Measurements from ENCODE around the gene APC. TPM values are rescaled to one million over a fixed set of nuclear protein-coding genes. Genes with fewer than 3 reads are reported as not detected.

APC gene
- total and polyA plus RNA-seq, 2 of the 8 experiments (the other 6 are each of a cell fraction or from before 2014, with no cell fraction given): 6.8 to 41.9 TPM

DNA sequence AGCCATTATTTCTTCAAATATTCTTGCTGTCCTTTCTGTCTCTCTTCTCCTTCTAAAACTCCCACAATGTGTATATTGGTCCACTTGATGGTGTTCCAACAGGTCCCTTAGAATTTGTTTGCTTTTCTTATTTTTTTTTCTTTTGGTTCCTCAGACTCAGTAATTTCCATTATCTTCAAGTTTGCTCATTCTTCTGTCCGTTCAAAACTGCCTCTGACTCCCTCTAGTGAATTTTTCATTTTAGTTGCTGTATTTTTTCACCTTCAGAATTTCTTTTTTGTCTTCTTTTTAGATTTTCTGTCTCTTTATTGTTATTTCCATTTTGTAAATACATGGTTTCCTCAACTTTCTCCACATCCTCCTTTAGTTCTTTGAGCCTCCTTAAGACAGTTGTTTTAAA is 117.0 kb downstream of the APC start (continued):
- TF ChIP-seq POLR2A (IDR thresholded peaks at IDR 0.05; ENCODE audit: control extremely low read depth in 1 of 2, low read depth in 2 of 2, low read length in 2 of 2) (no peak), CHD1 (IDR thresholded peaks at IDR 0.05; ENCODE audit: low read depth, low read length) (no peak), TEAD4 (IDR thresholded peaks at IDR 0.05; ENCODE audit: low read depth, low read length) (no peak)
